Smooth muscle cell (in vitro differentiated cells): ENCODE data around the gene KRT38. TPM values are rescaled to one million over a fixed set of nuclear protein-coding genes. Genes with fewer than 3 reads are reported as not detected.

Experiments
- DNase-seq: peaks from one replicate; lab custom pipeline; 2025; ENCODE audit not compliant: unreplicated experiment; lab: John Stamatoyannopoulos, UW
- H2AFZ ChIP-seq: fragments of 200-600 bp; sonication (generic); 2 replicates; pipeline ENCODE4 v1.6.0; 2016; ENCODE audit warnings: antibody characterized with exemption, low read depth, mild to moderate bottlenecking
- H3F3A ChIP-seq: fragments of 200-600 bp; sonication (generic); 2 replicates; pipeline ENCODE4 v1.6.0; 2017; ENCODE audit warnings: antibody characterized with exemption, low read depth
- H3K27ac ChIP-seq: fragments of 200-600 bp; sonication (generic); 2 replicates; pipeline ENCODE4 v1.5.1; 2016; ENCODE audit warnings: low read depth, mild to moderate bottlenecking
- H3K27me3 ChIP-seq: fragments of 200-600 bp; sonication (generic); 2 replicates; pipeline ENCODE4 v1.6.1; 2016; ENCODE audit warnings: low read depth, mild to moderate bottlenecking
- H3K36me3 ChIP-seq: fragments of 200-600 bp; sonication (generic); 2 replicates; pipeline ENCODE4 v1.5.1; 2016; ENCODE audit warnings: low read depth
- H3K4me1 ChIP-seq: fragments of 200-600 bp; sonication (generic); 2 replicates; pipeline ENCODE4 v1.5.1; 2016; ENCODE audit warnings: low read depth
- H3K4me2 ChIP-seq: fragments of 200-600 bp; sonication (generic); 2 replicates; pipeline ENCODE4 v1.6.0; 2016; ENCODE audit warnings: mild to moderate bottlenecking
- H3K4me3 ChIP-seq: fragments of 200-600 bp; sonication (generic); 2 replicates; pipeline ENCODE4 v1.5.1; 2016; ENCODE audit warnings: mild to moderate bottlenecking
- H3K79me2 ChIP-seq: fragments of 200-600 bp; sonication (generic); 2 replicates; pipeline ENCODE4 v1.6.0; 2016; ENCODE audit warnings: low read depth, mild to moderate bottlenecking
- H3K9ac ChIP-seq: fragments of 200-600 bp; sonication (generic); 2 replicates; pipeline ENCODE4 v1.6.0; 2016; ENCODE audit warnings: low read depth
- H3K9me3 ChIP-seq: fragments of 200-600 bp; sonication (generic); replicated peaks from 2 replicates; pipeline ENCODE4 v1.5.1; 2016; ENCODE audit warnings: low read depth
- H4K20me1 ChIP-seq: fragments of 200-600 bp; sonication (generic); 2 replicates; pipeline ENCODE4 v1.6.0; 2016; ENCODE audit warnings: low read depth
- CTCF ChIP-seq: fragments of 200-600 bp; sonication (generic); IDR thresholded peaks from 2 replicates; pipeline ENCODE4 v1.5.1; 2017; ENCODE audit warnings: borderline replicate concordance, mild to moderate bottlenecking, antibody characterized with exemption; ENCODE audit not compliant: insufficient read depth, poor library complexity, severe bottlenecking
- WGBS: methylation state at CpG from one replicate; pipeline ENCODE4 v1.1.7; 2016; ENCODE audit warnings: low lambda C conversion rate; 5-methylcytosine and 5-hydroxymethylcytosine counted together
- polyA plus RNA-seq: library from polyadenylated mRNA; unstranded; fragments of >200 nt; fragmentation: Nextera tagmentation; extraction: Ambion mirVana; gene quantifications from 2 replicates; pipeline ENCODE4 v1.2.1, GENCODE V29; 2016
- total RNA-seq: library from RNA; depleted of rRNA; stranded (reverse); fragments of >200 nt; gene quantifications from 2 replicates; pipeline ENCODE4 v1.2.3, GENCODE V29; 2014

The KRT38 gene
- not detected in 2 replicates for total RNA-seq
- not detected in 2 replicates for polyA plus RNA-seq

- Histone ChIP-seq H3K4me3 (no peak within 1 kb of the TSS), H3K9me3 (no peaks in the 10 kb centered on the region), H3K9ac (no peak within 1 kb of the TSS), H3K4me2 (no peak within 1 kb of the TSS), H3K79me2 (no peaks in the 10 kb centered on the region), H3K4me1 (no peaks in the 10 kb centered on the region), H3K27me3 (no peaks in the 10 kb centered on the region), H4K20me1 (no peaks in the 10 kb centered on the region), H3K36me3 (no peaks in the 10 kb centered on the region), H3K27ac (no peak within 1 kb of the TSS), H2AFZ (no peak within 1 kb of the TSS), H3F3A (no peaks in the 10 kb centered on the region)
- no peak for DNase-seq
- TF ChIP-seq CTCF, result no peak
- WGBS, result 94% methylated on average over 10 of the region's 10 CpGs
Observed at GRCh38 chr17:41440531-41441033, at the start of gene KRT38. Gene KRT38 (minus strand): TSS chr17:41440983. CDS start chr17:41440921, 62 bp downstream.

DNA sequence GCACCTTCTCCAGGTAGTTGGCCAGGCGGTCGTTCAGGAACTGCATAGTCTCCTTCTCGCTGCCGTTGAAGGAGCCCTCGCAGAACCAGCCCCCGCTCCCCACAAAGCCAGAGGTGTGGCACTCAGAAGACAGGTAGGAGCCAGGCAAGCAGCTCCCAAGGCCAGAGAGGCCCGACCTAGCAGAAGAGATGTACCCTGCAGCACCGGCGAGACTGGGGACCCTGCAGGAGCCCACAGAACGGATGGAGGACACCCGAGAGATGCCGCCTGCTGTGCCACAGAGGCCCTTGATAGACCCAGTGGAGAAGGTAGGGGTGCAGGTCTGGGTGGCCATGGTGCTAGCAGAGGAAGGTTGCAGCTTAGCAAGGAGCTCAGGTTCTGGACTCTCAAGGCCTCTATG is 48.7 kb upstream of the KRT38 start, which contains the start of gene KRT36:
KRT36 (minus strand) TSS at position 380 of the 400 bp plus-strand sequence; CDS start at position 334, 46 bp downstream.
- Histone ChIP-seq H3K4me1 (no peaks in the 10 kb centered on the region), H3K27ac (no peak within 1 kb of the TSS), H3K9ac (no peak within 1 kb of the TSS), H3K27me3 (no peaks in the 10 kb centered on the region), H3K4me2 (no peak within 1 kb of the TSS), H4K20me1 (no peaks in the 10 kb centered on the region), H2AFZ (no peak within 1 kb of the TSS), H3K79me2 (no peaks in the 10 kb centered on the region), H3K36me3 (no peaks in the 10 kb centered on the region), H3F3A (no peaks in the 10 kb centered on the region), H3K9me3 (no peaks in the 10 kb centered on the region), H3K4me3 (no peak within 1 kb of the TSS)
- no peak for DNase-seq
- 96% methylated on average over 12 of the region's 12 CpGs for WGBS
- no peak for TF ChIP-seq CTCF

- Histone ChIP-seq H3K79me2 (no peaks in the 10 kb centered on the region), H3K4me1 (no peaks in the 10 kb centered on the region), H3K27ac (no peak overlapping the region), H3K9ac (no peak overlapping the region), H3K9me3 (no peaks in the 10 kb centered on the region), H3K4me2 (no peak overlapping the region), H3K27me3 (no peaks in the 10 kb centered on the region), H3F3A (no peaks in the 10 kb centered on the region), H3K36me3 (no peaks in the 10 kb centered on the region), H4K20me1 (no peaks in the 10 kb centered on the region), H3K4me3 (no peak overlapping the region), H2AFZ (no peak overlapping the region)
- peak; percentile 42 for TF ChIP-seq CTCF
- WGBS, result 64% methylated on average over 28 of the region's 29 CpGs
- no peak for DNase-seq
Observed at GRCh38 chr17:41486809-41487530, 46.2 kb upstream of the KRT38 start.
